GM23248 (cell line): ENCODE results near the gene REC114.

Experiments used
- EZH2 ChIP-seq: fragments of 200-600 bp; sonication (generic); IDR thresholded peaks from 2 replicates; pipeline ENCODE4 v1.6.1; 2018; ENCODE audit warnings: antibody characterized with exemption, mild to moderate bottlenecking; ENCODE audit not compliant: insufficient read depth, poor library complexity, severe bottlenecking
- EZH2phosphoT487 ChIP-seq: fragments of 200-600 bp; sonication (generic); IDR thresholded peaks from 2 replicates; pipeline ENCODE4 v1.6.1; 2018; ENCODE audit warnings: antibody characterized with exemption, moderate library complexity, mild to moderate bottlenecking, low read depth; ENCODE audit not compliant: insufficient read depth

DNA sequence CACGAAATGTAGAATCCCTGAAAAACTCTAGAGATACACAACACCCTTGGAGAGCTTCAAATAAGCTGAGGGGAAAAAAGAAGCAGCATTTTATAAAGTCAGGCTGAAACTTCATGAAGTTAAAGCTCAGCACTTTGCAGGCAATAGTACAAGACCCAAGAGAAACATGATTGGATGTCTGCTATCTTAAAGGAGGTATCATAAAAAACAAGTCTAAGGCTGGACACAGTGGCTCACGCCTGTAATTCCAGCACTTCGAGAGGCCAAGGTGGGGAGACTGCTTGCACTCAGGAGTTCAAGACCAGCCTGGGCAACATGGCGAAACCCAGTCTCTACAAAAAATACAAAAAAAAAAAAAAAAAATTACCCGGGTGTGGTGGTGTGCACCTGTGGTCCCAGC is 147.3 kb downstream of the REC114 start:
- TF ChIP-seq EZH2phosphoT487, result no peak
- TF ChIP-seq EZH2, result no peak
